Measurements from ENCODE around the gene ARHGAP15.

Gene ARHGAP15

GRCh38 chr2:143604566-143604959, 475.3 kb downstream of the ARHGAP15 start:
- in situ Hi-C loops (cut with HindIII; ENCODE audit: low sequenced_read_pairs), result no loop called here

- in situ Hi-C loops (cut with HindIII; ENCODE audit: low sequenced_read_pairs), result no loop called here
Measured at GRCh38 chr2:143607231-143608062, 478.2 kb downstream of the ARHGAP15 start.

- in situ Hi-C loops (cut with HindIII; ENCODE audit: low sequenced_read_pairs), result no loop called here
Measured at GRCh38 chr2:143608063-143608423, 478.8 kb downstream of the ARHGAP15 start.

DNA sequence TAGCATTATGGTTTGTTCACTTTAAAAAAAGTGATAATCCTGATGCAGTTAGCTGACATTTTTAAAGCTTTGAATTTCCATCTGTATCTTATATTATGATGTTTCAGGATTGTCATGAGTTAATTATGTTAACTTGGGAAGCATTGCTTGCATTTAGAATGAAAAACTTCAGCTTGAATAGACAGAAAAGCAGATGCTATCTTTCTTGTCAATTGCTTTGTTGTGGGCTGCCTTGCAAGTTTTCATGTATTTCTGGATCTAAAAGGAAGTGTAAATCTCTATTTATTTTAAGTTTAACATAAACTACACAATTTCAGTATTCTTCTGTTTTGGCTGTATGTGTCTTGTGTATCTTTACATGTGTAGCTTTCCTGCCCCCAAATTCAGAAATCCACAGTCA, 479.5 kb downstream of the ARHGAP15 start:
- in situ Hi-C loops (cut with HindIII; ENCODE audit: low sequenced_read_pairs), result no loop called here

- in situ Hi-C loops (cut with HindIII; ENCODE audit: low sequenced_read_pairs), result no loop called here
Measured at GRCh38 chr2:143611336-143611735, 482.1 kb downstream of the ARHGAP15 start.

- in situ Hi-C loops (cut with HindIII; ENCODE audit: low sequenced_read_pairs), result no loop called here
Measured at GRCh38 chr2:143615562-143615961, 486.3 kb downstream of the ARHGAP15 start.

- in situ Hi-C loops (cut with HindIII; ENCODE audit: low sequenced_read_pairs), result no loop called here
Measured at GRCh38 chr2:143616452-143616851, 487.2 kb downstream of the ARHGAP15 start.

GRCh38 chr2:143617803-143618415, 488.7 kb downstream of the ARHGAP15 start:
- in situ Hi-C loops (cut with HindIII; ENCODE audit: low sequenced_read_pairs), result no loop called here

GRCh38 chr2:143622106-143622505, 492.9 kb downstream of the ARHGAP15 start:
- in situ Hi-C loops (cut with HindIII; ENCODE audit: low sequenced_read_pairs), result no loop called here

DNA sequence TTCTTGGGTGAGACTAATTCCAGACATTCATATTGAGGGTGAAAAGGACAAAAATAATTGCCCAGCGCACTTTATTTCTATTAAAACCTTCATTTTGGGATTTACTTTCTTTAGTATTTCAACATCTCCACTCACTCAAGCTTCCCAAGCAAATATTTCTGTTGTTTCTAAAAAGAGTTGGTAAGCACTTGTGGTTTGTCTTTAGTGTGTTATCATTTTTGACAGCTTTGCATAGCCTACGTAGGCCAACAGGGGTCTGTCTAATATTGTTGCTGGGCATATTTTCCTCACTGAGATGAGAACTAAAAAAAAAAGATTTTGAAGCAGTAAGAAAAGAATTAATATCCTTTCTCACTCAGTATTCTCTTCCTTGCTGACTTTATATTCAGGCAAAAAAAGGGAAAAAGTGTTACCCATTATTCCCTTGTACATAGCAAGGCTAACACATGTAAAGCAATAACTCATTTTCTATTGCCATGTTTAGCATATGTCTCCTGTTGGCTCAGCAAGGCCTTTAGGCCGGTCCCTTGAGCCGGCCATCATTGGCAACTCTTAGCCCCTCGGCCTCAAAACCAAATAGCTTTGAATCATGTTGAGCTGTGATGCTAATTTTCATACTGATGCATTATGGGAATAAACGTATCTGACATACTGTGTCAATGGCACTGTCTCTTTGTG, 494.2 kb downstream of the ARHGAP15 start:
- in situ Hi-C loops (cut with HindIII; ENCODE audit: low sequenced_read_pairs), result no loop called here

- in situ Hi-C loops (cut with HindIII; ENCODE audit: low sequenced_read_pairs), result no loop called here
Measured at GRCh38 chr2:143623909-143624260, 494.7 kb downstream of the ARHGAP15 start.

DNA sequence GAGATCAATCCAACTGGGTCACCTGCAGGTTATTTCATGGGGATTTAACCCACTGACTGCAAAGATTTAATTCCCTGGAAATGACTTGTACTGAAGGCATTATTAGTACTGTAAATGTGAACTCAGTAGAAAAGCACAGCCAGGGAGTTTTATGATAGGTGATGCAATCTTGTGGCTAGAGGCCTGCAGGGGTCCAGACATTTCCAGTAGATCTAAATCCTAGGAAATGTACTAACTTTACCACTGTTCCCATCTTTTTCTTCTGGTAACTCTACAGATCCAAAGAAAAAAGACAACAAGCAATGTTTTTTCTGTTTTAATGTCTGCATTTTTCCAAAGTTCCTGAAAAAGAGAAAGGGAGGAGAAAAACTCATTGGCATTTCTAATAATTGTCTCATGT, 500.1 kb downstream of the ARHGAP15 start:
- in situ Hi-C loops (cut with HindIII; ENCODE audit: low sequenced_read_pairs), result no loop called here

GRCh38 chr2:143632751-143633374, 503.6 kb downstream of the ARHGAP15 start:
- in situ Hi-C loops (cut with HindIII; ENCODE audit: low sequenced_read_pairs), result no loop called here

DNA sequence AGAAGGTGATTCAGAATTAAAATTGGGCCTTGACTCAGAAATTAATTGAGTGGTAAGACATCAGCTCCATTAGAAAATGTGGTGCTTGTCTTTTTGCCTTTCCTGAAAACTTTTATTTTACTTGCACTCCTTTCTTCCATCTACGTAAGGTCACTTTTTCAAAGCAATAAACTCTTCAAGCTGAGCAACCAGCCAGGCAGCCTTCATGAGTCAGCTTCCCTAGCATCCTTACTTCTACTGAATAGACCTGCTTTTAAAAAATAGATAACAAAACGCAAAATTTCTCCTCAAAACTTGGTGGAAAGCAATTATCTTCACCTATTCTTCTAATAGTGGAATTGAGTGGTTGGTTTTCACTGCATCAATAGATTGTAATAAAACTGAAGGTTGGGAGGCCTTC, 504.2 kb downstream of the ARHGAP15 start:
- in situ Hi-C loops (cut with HindIII; ENCODE audit: low sequenced_read_pairs), result no loop called here

DNA sequence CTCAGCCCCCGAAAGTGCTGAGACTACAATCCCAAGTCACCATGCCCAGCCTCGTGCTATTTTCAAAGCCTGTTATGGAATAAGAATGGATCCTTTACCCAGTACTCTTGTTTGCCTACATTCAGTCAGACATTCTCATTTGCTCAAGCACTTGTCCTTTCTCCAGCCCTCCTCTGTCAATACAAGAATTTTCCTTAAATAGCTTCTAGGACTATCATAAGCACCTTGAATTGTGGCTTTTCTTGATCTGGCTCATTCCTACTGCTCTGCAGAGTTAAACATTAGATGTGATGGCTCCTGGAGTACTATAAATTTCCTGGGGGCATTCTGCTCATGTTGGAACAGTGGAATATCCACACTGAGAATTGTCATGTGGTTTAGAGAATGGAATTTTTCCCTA, 506.1 kb downstream of the ARHGAP15 start:
- in situ Hi-C loops (cut with HindIII; ENCODE audit: low sequenced_read_pairs), result no loop called here

DNA sequence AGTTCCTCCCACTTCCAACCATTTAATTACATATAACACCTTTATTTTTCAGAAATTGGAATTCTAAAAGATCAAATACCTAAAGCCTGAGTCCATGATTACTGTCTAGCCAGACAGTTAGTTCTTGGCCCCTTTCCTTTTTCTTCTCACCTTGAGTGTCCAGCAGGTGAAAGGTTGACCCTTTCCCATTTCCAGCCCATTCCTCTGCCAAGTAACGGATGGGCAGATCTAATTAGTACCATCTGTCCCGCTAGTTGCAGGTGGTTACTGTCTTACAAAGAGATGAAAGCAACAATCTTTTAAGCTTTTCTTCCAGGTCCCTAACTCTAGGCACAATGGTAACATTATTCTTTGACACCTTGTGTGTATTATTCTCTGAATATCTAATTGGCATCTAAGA, 506.7 kb downstream of the ARHGAP15 start:
- in situ Hi-C loops (cut with HindIII; ENCODE audit: low sequenced_read_pairs), result no loop called here

- in situ Hi-C loops (cut with HindIII; ENCODE audit: low sequenced_read_pairs), result no loop called here
Measured at GRCh38 chr2:143640826-143641225, 511.6 kb downstream of the ARHGAP15 start.

DNA sequence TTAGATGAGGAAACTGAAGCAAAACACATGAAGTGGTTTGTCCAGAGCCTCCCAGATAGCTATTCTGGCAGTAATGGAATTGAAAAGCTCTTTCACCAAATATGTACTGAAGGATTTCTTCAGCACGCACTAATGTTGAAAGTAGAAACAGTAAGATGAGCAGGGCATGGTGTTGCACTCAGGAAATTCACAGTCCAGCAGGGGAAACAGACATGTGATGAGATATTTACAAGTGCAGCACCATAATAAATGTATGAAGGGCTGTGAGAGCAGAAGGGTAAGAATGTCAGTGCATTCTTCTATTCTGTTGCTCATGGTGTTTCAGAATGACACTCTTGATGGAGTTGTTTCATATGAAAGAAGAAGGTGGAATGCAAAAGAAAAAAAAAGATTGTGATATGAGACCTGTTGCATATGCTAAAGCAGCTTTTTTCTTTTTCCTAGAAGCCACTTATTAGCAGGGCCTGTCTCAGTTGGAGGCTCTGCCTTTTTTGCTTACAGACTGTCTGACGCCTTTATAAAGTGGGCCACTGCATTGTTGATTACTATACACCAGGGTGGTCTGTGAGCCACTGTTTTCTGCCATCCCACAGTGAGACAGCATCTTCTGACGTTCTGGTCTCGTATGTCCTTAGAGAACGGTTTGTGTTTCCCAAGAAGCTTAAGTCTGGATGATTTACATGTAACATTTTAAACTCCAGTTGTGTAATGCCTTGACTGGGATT, 516.9 kb downstream of the ARHGAP15 start:
- in situ Hi-C loops (cut with HindIII; ENCODE audit: low sequenced_read_pairs), result no loop called here

DNA sequence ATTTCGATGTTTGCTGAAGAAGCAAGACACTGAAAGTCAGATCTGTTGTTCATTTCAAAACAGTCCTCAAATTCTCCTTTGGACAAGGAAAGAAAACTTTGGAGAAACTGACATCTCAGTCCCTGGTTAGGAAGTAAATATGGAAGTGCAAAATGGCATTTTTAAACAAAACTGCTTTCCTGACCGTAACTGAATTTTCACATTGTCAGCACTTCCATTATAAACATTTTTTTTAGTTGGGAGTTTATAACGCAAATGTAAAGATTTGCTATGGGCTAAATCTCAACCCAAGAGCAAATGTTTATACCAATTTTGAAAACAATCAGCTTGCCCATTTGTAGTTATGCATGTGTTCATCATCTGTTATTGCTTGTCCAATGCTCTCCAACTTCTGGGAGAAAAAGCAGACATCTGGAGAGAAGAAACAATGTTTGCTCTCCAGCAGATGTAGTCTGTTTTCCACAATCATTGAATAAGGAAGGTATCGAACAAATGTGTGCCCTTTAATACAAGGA, 520.1 kb downstream of the ARHGAP15 start:
- in situ Hi-C loops (cut with HindIII; ENCODE audit: low sequenced_read_pairs), result no loop called here

DNA sequence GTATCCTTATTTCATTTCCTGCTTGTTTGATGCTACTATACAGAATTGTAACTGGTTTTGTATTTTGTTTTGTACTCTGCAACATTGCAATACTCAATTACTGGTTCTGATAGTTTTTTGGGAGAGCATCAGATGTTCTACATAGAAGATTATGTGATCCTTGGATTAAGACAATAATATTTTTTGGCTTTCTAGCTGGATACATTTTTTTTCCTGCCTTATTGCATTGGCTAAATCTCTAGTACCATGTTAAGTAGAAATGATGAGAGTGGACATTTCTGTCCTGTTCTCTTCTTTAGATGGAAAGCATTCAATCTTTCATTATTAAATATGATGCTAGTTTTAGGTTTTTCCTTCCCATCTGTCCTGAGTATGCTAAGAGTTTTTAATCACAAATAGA, 523.5 kb downstream of the ARHGAP15 start:
- in situ Hi-C loops (cut with HindIII; ENCODE audit: low sequenced_read_pairs), result no loop called here

DNA sequence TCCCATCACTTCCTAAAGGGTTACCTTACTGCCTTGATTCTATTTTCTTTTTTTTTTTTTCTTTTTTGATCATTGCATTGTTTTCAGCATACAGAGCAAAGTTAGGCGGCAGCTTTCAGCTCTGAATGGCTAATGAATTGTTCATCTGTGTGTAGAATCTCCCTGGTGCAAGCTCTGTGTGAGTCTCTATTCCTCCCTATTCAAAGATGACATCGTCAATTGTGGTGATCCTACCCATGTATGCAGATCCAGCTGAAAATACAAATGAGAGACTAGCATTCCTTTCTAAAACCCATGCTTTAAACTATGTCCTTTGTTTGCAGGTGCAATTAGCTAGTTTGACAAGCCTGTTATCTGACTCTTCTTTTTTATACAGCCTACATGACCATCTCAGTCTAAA, 539.0 kb downstream of the ARHGAP15 start:
- in situ Hi-C loops (cut with HindIII; ENCODE audit: low sequenced_read_pairs), result no loop called here
